KMS-11 (cell line): ENCODE measurements around the gene XPA.

Experiments
- H2AFZ ChIP-seq: fragments of 200-600 bp; sonication (generic); 2 replicates; pipeline ENCODE4 v1.6.1; 2016; ENCODE audit warnings: antibody characterized with exemption, mixed run types, low read depth
- H3K27ac ChIP-seq: fragments of 200-600 bp; sonication (generic); 2 replicates; pipeline ENCODE4 v1.6.1; 2016; ENCODE audit warnings: mild to moderate bottlenecking, mixed run types
- H3K27me3 ChIP-seq: fragments of 200-600 bp; sonication (generic); 2 replicates; pipeline ENCODE4 v1.6.1; 2017; ENCODE audit warnings: mild to moderate bottlenecking, low read depth, mixed run types, moderate library complexity; ENCODE audit not compliant: insufficient read depth
- H3K36me3 ChIP-seq: fragments of 200-600 bp; sonication (generic); 2 replicates; pipeline ENCODE4 v1.6.1; 2017; ENCODE audit warnings: mild to moderate bottlenecking, mixed run types; ENCODE audit not compliant: insufficient read depth
- H3K4me1 ChIP-seq: fragments of 200-600 bp; sonication (generic); 2 replicates; pipeline ENCODE4 v1.6.1; 2016; ENCODE audit warnings: mild to moderate bottlenecking, low read depth, mixed run types; ENCODE audit not compliant: poor library complexity, severe bottlenecking
- H3K4me2 ChIP-seq: fragments of 200-600 bp; sonication (generic); 2 replicates; pipeline ENCODE4 v1.7.0; 2016; ENCODE audit warnings: mild to moderate bottlenecking, mixed run types
- H3K4me3 ChIP-seq: fragments of 200-600 bp; sonication (generic); IDR thresholded peaks from 2 replicates; pipeline ENCODE4 v1.6.1; 2017; ENCODE audit warnings: low read depth, low read length, mixed read lengths; ENCODE audit not compliant: insufficient read depth
- H3K79me2 ChIP-seq: fragments of 200-600 bp; sonication (generic); 2 replicates; pipeline ENCODE4 v1.6.1; 2016; ENCODE audit warnings: low read depth, mixed run types; ENCODE audit not compliant: insufficient read depth
- H3K9ac ChIP-seq: fragments of 200-600 bp; sonication (generic); 2 replicates; pipeline ENCODE4 v1.6.1; 2016; ENCODE audit warnings: mild to moderate bottlenecking, mixed run types
- H4K20me1 ChIP-seq: fragments of 200-600 bp; sonication (generic); 2 replicates; pipeline ENCODE4 v1.6.1; 2016; ENCODE audit warnings: mild to moderate bottlenecking, mixed run types; ENCODE audit not compliant: insufficient read depth
- TF ChIP-seq, protein P1 (sequence below): fragments of 200-600 bp; sonication (generic); conservative IDR thresholded peaks from 2 replicates; pipeline ENCODE4 v1.6.1; 2017; ENCODE audit warnings: low read depth, mild to moderate bottlenecking, antibody characterized with exemption, low read length, moderate library complexity, mixed read lengths

The XPA gene

GRCh38 chr9:97633859-97634490 lies 63.2 kb downstream of the XPA start:
- peak overlapping the region; percentile 90 for H3K9ac ChIP-seq
- peak overlapping the region; percentile 74 for H2AFZ ChIP-seq
- H3K4me1 ChIP-seq, result peaks cover 40% of the 10 kb centered on the region
- H3K27ac ChIP-seq, result peak overlapping the region; percentile 93
- H3K36me3 ChIP-seq, result no peaks in the 10 kb centered on the region
- H3K4me3 ChIP-seq, result peak overlapping the region; percentile 34
- H3K4me2 ChIP-seq, result peak overlapping the region; percentile 87
- no peaks in the 10 kb centered on the region for H3K27me3 ChIP-seq
- TF ChIP-seq, protein P1, sequence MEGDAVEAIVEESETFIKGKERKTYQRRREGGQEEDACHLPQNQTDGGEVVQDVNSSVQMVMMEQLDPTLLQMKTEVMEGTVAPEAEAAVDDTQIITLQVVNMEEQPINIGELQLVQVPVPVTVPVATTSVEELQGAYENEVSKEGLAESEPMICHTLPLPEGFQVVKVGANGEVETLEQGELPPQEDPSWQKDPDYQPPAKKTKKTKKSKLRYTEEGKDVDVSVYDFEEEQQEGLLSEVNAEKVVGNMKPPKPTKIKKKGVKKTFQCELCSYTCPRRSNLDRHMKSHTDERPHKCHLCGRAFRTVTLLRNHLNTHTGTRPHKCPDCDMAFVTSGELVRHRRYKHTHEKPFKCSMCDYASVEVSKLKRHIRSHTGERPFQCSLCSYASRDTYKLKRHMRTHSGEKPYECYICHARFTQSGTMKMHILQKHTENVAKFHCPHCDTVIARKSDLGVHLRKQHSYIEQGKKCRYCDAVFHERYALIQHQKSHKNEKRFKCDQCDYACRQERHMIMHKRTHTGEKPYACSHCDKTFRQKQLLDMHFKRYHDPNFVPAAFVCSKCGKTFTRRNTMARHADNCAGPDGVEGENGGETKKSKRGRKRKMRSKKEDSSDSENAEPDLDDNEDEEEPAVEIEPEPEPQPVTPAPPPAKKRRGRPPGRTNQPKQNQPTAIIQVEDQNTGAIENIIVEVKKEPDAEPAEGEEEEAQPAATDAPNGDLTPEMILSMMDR, result no peak
- peaks cover 78% of the 10 kb centered on the region for H3K79me2 ChIP-seq
- H4K20me1 ChIP-seq, result 0 out of 2 replicates have a peak, but pooled peaks cover 12% of the 10 kb centered on the region

GRCh38 chr9:97632985-97633858 lies 63.9 kb downstream of the XPA start, which contains the start of the genes NCBP1 and TSTD2:
Gene NCBP1 (plus strand): TSS chr9:97633821. CDS start chr9:97633882, 61 bp downstream.
Gene TSTD2 (minus strand): TSS chr9:97633368. CDS start chr9:97627562, 5,806 bp downstream.
- H3K36me3 ChIP-seq, result no peaks in the 10 kb centered on the region
- H2AFZ ChIP-seq, result peak within 1 kb of the TSS; percentile 74
- H3K9ac ChIP-seq, result peak within 1 kb of the TSS; percentile 90
- TF ChIP-seq, protein P1, result no peak
- H4K20me1 ChIP-seq, result 0 out of 2 replicates have a peak, but pooled peaks cover 10% of the 10 kb centered on the region
- H3K27ac ChIP-seq, result peak within 1 kb of the TSS; percentile 93
- H3K4me3 ChIP-seq, result peak within 1 kb of the TSS; percentile 34
- H3K4me2 ChIP-seq, result peak within 1 kb of the TSS; percentile 98
- no peaks in the 10 kb centered on the region for H3K27me3 ChIP-seq
- peaks cover 46% of the 10 kb centered on the region for H3K4me1 ChIP-seq
- H3K79me2 ChIP-seq, result peaks cover 71% of the 10 kb centered on the region

DNA sequence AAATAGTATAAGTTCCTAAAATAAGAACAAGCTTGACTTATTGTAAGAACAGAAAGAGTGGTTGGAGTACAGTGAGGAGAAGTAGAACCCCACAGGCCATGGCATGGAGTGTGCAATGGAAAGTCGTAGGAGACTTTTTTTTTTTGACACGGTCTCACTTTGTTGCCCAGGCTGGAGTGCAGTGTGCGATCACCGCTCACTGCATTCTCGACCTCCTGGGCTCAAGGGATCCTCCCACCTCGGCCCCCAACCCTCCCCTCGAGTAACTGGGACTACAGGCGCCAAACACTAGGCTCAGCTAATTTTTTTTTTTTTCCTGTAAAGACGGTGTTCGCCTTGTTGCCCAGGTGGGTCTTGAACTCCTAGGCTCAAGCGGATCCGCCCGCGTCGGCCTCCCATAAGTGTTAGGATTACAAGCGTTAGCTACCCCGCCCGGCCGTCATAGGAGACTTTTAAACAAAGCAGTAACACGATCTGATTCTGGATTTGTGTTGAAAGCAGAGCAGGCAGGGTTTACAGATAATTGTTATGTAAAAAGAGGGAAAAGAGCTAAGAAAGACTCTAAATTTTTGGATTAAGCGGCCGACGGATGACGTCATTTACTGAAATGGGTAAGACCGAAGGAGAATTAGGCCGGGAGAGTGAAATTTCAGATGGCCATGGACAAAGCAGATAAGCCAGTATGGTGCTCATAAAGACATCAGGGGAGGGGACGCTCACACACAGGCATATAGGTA lies 64.7 kb downstream of the XPA start:
- peaks cover 48% of the 10 kb centered on the region for H3K4me1 ChIP-seq
- peak overlapping the region; percentile 98 for H3K4me2 ChIP-seq
- H2AFZ ChIP-seq, result peak overlapping the region; percentile 74
- TF ChIP-seq, protein P1, result no peak
- H4K20me1 ChIP-seq, result 0 out of 2 replicates have a peak, but pooled peaks cover 2% of the 10 kb centered on the region
- peak overlapping the region; percentile 90 for H3K9ac ChIP-seq
- H3K27ac ChIP-seq, result peak overlapping the region; percentile 93
- peaks cover 70% of the 10 kb centered on the region for H3K79me2 ChIP-seq
- H3K27me3 ChIP-seq, result no peaks in the 10 kb centered on the region
- no peak overlapping the region for H3K4me3 ChIP-seq
- H3K36me3 ChIP-seq, result no peaks in the 10 kb centered on the region

- H3K4me1 ChIP-seq, result peaks cover 44% of the 10 kb centered on the region
- no peaks in the 10 kb centered on the region for H4K20me1 ChIP-seq
- H3K4me3 ChIP-seq, result no peak overlapping the region
- no peaks in the 10 kb centered on the region for H3K27me3 ChIP-seq
- no peak overlapping the region for H3K4me2 ChIP-seq
- no peak overlapping the region for H3K27ac ChIP-seq
- no peak overlapping the region for H2AFZ ChIP-seq
- H3K36me3 ChIP-seq, result no peaks in the 10 kb centered on the region
- no peak overlapping the region for H3K9ac ChIP-seq
- TF ChIP-seq, protein P1, result no peak
- H3K79me2 ChIP-seq, result peaks cover 54% of the 10 kb centered on the region
Observed at GRCh38 chr9:97630591-97630990, 66.5 kb downstream of the XPA start.
